WTC11 (cell line): ENCODE measurements around the gene MND1. TPM values are rescaled to one million over a fixed set of nuclear protein-coding genes. Genes with fewer than 3 reads are reported as not detected.

Source experiments
- ATAC-seq: fragments of 200-7000 bp; cut with Tn5 transposase; 2 replicates; pipeline ENCODE4 v1.10.0; 2021; ENCODE audit warnings: mild to moderate bottlenecking, moderate library complexity
- CTCF ChIA-PET: fragments of 300-600 bp; sonication (Branson Sonifier 250); formaldehyde crosslinking; loops from one replicate; lab custom pipeline; 2021; ENCODE audit warnings: antibody characterized with exemption; lab: Charles Lee
- POLR2A ChIA-PET: fragments of 350-600 bp; sonication (Branson Sonifier 250); formaldehyde crosslinking; loops from one replicate; lab custom pipeline; 2021; ENCODE audit warnings: antibody characterized with exemption; lab: Charles Lee
- DNase-seq: peaks from one replicate; pipeline ENCODE4 v3.0.0; 2021; ENCODE audit warnings: low spot score
- H3K27ac Mint-ChIP-seq: 2 replicates; pipeline ENCODE4 v1.8.0; 2021; ENCODE audit warnings: mixed read lengths
- H3K27me3 Mint-ChIP-seq: 2 replicates; pipeline ENCODE4 v1.8.0; 2021; ENCODE audit warnings: low read depth, mild to moderate bottlenecking, moderate library complexity, mixed read lengths
- H3K36me3 Mint-ChIP-seq: 2 replicates; pipeline ENCODE4 v1.8.0; 2021; ENCODE audit warnings: mixed read lengths
- H3K4me1 Mint-ChIP-seq: 2 replicates; pipeline ENCODE4 v1.8.0; 2022; ENCODE audit warnings: mixed read lengths
- H3K4me3 Mint-ChIP-seq: 2 replicates; pipeline ENCODE4 v1.8.0; 2021; ENCODE audit warnings: mild to moderate bottlenecking, moderate library complexity, mixed read lengths
- H3K9me3 Mint-ChIP-seq: 2 replicates; pipeline ENCODE4 v1.8.0; 2021; ENCODE audit warnings: mixed read lengths
- ATF6 ChIP-seq: sonication (generic); formaldehyde crosslinking; IDR thresholded peaks from 2 replicates; pipeline ENCODE4 v1.8.1; 2023; ENCODE audit warnings: mild to moderate bottlenecking, missing genetic modification reagents
- CREB1 ChIP-seq: sonication (generic); formaldehyde crosslinking; IDR thresholded peaks from 2 replicates; pipeline ENCODE4 v1.8.0; 2023; ENCODE audit warnings: mild to moderate bottlenecking, missing genetic modification reagents
- CREM ChIP-seq: sonication (generic); formaldehyde crosslinking; IDR thresholded peaks from 2 replicates; pipeline ENCODE4 v1.8.1; 2022; ENCODE audit warnings: mild to moderate bottlenecking, missing genetic modification reagents, moderate library complexity
- CTCF ChIP-seq: fragments of 200-600 bp; IDR thresholded peaks from 2 replicates; pipeline ENCODE4 v1.8.0; 2022; ENCODE audit warnings: antibody characterized with exemption
- FOXJ3 ChIP-seq: sonication (generic); formaldehyde crosslinking; IDR thresholded peaks from 2 replicates; pipeline ENCODE4 v1.9.0; 2021; ENCODE audit warnings: missing genetic modification reagents, mild to moderate bottlenecking, borderline replicate concordance
- GTF2I ChIP-seq: fragments of 250-450 bp; sonication (Bioruptor Pico); conservative IDR thresholded peaks from 2 replicates; pipeline ENCODE4 v1.4.0; 2021; ENCODE audit warnings: mild to moderate bottlenecking
- HMGXB4 ChIP-seq: sonication (generic); formaldehyde crosslinking; IDR thresholded peaks from 2 replicates; pipeline ENCODE4 v1.8.1; 2023; ENCODE audit warnings: mild to moderate bottlenecking, moderate library complexity, missing genetic modification reagents
- IRF2 ChIP-seq: sonication (generic); formaldehyde crosslinking; IDR thresholded peaks from 2 replicates; pipeline ENCODE4 v1.8.0; 2022; ENCODE audit warnings: low read depth, missing genetic modification reagents, borderline replicate concordance
- MLX ChIP-seq: sonication (generic); formaldehyde crosslinking; IDR thresholded peaks from 2 replicates; pipeline ENCODE4 v1.8.1; 2023; ENCODE audit warnings: mild to moderate bottlenecking, missing genetic modification reagents, moderate library complexity
- MYBL2 ChIP-seq: sonication (generic); formaldehyde crosslinking; IDR thresholded peaks from 2 replicates; pipeline ENCODE4 v1.8.1; 2023; ENCODE audit warnings: mild to moderate bottlenecking, moderate library complexity, missing genetic modification reagents
- NFYB ChIP-seq: sonication (generic); formaldehyde crosslinking; conservative IDR thresholded peaks from 2 replicates; pipeline ENCODE4 v1.8.0; 2022; ENCODE audit warnings: low read depth, missing genetic modification reagents
- SOX15 ChIP-seq: fragments of 250-450 bp; sonication (Bioruptor Pico); IDR thresholded peaks from 2 replicates; pipeline ENCODE4 v1.9.0; 2021; ENCODE audit warnings: mild to moderate bottlenecking
- STAT6 ChIP-seq: sonication (generic); formaldehyde crosslinking; conservative IDR thresholded peaks from 2 replicates; pipeline ENCODE4 v1.8.1; 2023; ENCODE audit warnings: mild to moderate bottlenecking, low read depth, missing genetic modification reagents, moderate library complexity
- TEAD4 ChIP-seq: sonication (generic); formaldehyde crosslinking; IDR thresholded peaks from 2 replicates; pipeline ENCODE4 v1.8.0; 2022; ENCODE audit warnings: mild to moderate bottlenecking, missing genetic modification reagents
- USF1 ChIP-seq: sonication (generic); formaldehyde crosslinking; IDR thresholded peaks from 2 replicates; pipeline ENCODE4 v1.8.0; 2022; ENCODE audit warnings: mild to moderate bottlenecking, missing genetic modification reagents
- USF2 ChIP-seq: sonication (generic); formaldehyde crosslinking; IDR thresholded peaks from 2 replicates; pipeline ENCODE4 v1.8.1; 2023; ENCODE audit warnings: mild to moderate bottlenecking, missing genetic modification reagents, moderate library complexity
- ZBTB21 ChIP-seq: sonication (generic); formaldehyde crosslinking; IDR thresholded peaks from 2 replicates; pipeline ENCODE4 v1.8.1; 2023; ENCODE audit warnings: mild to moderate bottlenecking, missing genetic modification reagents, borderline replicate concordance
- ZBTB43 ChIP-seq: sonication (generic); formaldehyde crosslinking; IDR thresholded peaks from 2 replicates; pipeline ENCODE4 v1.8.1; 2023; ENCODE audit warnings: mild to moderate bottlenecking, missing genetic modification reagents
- ZMAT4 ChIP-seq: fragments of 250-450 bp; sonication (Bioruptor Pico); IDR thresholded peaks from 2 replicates; pipeline ENCODE4 v1.9.0; 2021; ENCODE audit warnings: mild to moderate bottlenecking
- ZNF219 ChIP-seq: sonication (generic); formaldehyde crosslinking; IDR thresholded peaks from 2 replicates; pipeline ENCODE4 v1.8.0; 2023; ENCODE audit warnings: missing genetic modification reagents, mild to moderate bottlenecking, borderline replicate concordance
- ZNF232 ChIP-seq: sonication (generic); formaldehyde crosslinking; IDR thresholded peaks from 2 replicates; pipeline ENCODE4 v1.8.0; 2022; ENCODE audit warnings: mild to moderate bottlenecking, missing genetic modification reagents
- total RNA-seq: library from RNA; stranded (reverse); gene quantifications from 3 replicates; pipeline ENCODE4 v1.2.3, GENCODE V29; 2021

MND1 gene
- total RNA-seq, 1 experiment from 2014 or later = 36.0 TPM

- TF ChIP-seq STAT6 (CRISPR knock-in tag) = no peak
- no peak for TF ChIP-seq FOXJ3
- no peak for TF ChIP-seq SOX15 (CRISPR knock-in tag)
- no peak for TF ChIP-seq HMGXB4 (CRISPR knock-in tag)
- TF ChIP-seq ZNF219 (CRISPR knock-in tag) = no peak
- TF ChIP-seq ZMAT4 (CRISPR knock-in tag) = no peak
- TF ChIP-seq, all 79 proteins: peak for 0
Measured at GRCh38 chr4:153371701-153372234, 27.3 kb downstream of the MND1 start (continued).

GRCh38 chr4:153372967-153373562 is 28.6 kb downstream of the MND1 start:
- CTCF ChIA-PET = no interaction called here
- peaks cover 19% of the 10 kb centered on the region for H3K9me3 Mint-ChIP-seq
- H3K27me3 Mint-ChIP-seq = no peaks in the 10 kb centered on the region
- H3K4me3 Mint-ChIP-seq = no peak overlapping the region
- POLR2A ChIA-PET = no interaction called here
- no peak for TF ChIP-seq ZNF232 (CRISPR knock-in tag)
- TF ChIP-seq NFYB (CRISPR knock-in tag) = no peak
- ATAC-seq = no peak
- DNase-seq = no peak
- H3K4me1 Mint-ChIP-seq = no peaks in the 10 kb centered on the region
- no peak overlapping the region for H3K27ac Mint-ChIP-seq
- H3K36me3 Mint-ChIP-seq = peaks cover 41% of the 10 kb centered on the region

GRCh38 chr4:153374442-153374841 is 30.0 kb downstream of the MND1 start:
- ATAC-seq (no peak), DNase-seq (no peak)
- Mint-ChIP-seq H3K27ac (no peak overlapping the region), H3K36me3 (peaks cover 34% of the 10 kb centered on the region), H3K9me3 (peaks cover 19% of the 10 kb centered on the region), H3K4me1 (no peaks in the 10 kb centered on the region), H3K4me3 (no peak overlapping the region), H3K27me3 (no peaks in the 10 kb centered on the region)
- ChIA-PET POLR2A (no interaction called here), CTCF (no interaction called here)
- TF ChIP-seq ZBTB21 (CRISPR knock-in tag) (no peak), GTF2I (CRISPR knock-in tag) (no peak), ZNF219 (CRISPR knock-in tag) (no peak), TEAD4 (no peak), MYBL2 (no peak), CREM (CRISPR knock-in tag) (no peak), ATF6 (CRISPR knock-in tag) (no peak), USF2 (CRISPR knock-in tag) (no peak), ZBTB43 (CRISPR knock-in tag) (no peak), MLX (CRISPR knock-in tag) (no peak), CREB1 (CRISPR knock-in tag) (no peak), USF1 (CRISPR knock-in tag) (no peak), CTCF (no peak), IRF2 (CRISPR knock-in tag) (no peak)
